Measurements from ENCODE around the gene SPTLC1.

DNA sequence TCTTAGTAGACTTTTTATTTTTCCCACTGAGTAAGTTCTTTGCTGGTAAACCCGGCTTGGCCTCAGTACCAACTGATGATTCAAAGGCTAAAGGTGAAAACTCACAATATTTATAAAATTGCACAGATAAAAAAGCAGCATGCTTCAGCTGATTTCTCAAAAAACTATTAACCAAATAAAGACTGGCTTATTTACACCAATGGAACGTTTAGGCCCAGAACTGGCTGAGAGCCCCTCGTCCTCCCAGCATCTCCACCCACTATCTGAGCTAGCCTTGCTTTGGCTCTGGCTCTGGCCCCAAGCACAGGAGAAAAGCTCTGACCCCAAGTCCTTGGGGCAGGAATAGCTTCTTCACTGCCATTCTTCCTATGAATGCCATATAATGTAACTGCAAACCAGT, 68.5 kb downstream of the SPTLC1 start:
- TF ChIP-seq EP300 (IDR thresholded peaks at IDR 0.05) = no peak
- TF ChIP-seq, protein P1, sequence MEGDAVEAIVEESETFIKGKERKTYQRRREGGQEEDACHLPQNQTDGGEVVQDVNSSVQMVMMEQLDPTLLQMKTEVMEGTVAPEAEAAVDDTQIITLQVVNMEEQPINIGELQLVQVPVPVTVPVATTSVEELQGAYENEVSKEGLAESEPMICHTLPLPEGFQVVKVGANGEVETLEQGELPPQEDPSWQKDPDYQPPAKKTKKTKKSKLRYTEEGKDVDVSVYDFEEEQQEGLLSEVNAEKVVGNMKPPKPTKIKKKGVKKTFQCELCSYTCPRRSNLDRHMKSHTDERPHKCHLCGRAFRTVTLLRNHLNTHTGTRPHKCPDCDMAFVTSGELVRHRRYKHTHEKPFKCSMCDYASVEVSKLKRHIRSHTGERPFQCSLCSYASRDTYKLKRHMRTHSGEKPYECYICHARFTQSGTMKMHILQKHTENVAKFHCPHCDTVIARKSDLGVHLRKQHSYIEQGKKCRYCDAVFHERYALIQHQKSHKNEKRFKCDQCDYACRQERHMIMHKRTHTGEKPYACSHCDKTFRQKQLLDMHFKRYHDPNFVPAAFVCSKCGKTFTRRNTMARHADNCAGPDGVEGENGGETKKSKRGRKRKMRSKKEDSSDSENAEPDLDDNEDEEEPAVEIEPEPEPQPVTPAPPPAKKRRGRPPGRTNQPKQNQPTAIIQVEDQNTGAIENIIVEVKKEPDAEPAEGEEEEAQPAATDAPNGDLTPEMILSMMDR (IDR thresholded peaks at IDR 0.05) = no peak
- no peak for TF ChIP-seq POLR2A (IDR thresholded peaks at IDR 0.05; ENCODE audit: low read depth)
- no peak for TF ChIP-seq POLR2AphosphoS5 (IDR thresholded peaks at IDR 0.05)
